GM21528 (cell line): ENCODE data around the gene AACS.

ENCODE experiments used
- ATAC-seq: cut with Tn5 transposase; IDR thresholded peaks from one replicate; pipeline ENCODE4 v1.9.1; 2021; ENCODE audit warnings: mild to moderate bottlenecking, moderate library complexity; ENCODE audit not compliant: unreplicated experiment, low FRiP score

Gene AACS

GRCh38 chr12:125183187-125184067, 118.2 kb downstream of the AACS start:
- ATAC-seq: peak; percentile 67

- no peak for ATAC-seq
Measured at GRCh38 chr12:125184213-125184967, 119.2 kb downstream of the AACS start.

- no peak for ATAC-seq
Measured at GRCh38 chr12:125185311-125185739, 120.1 kb downstream of the AACS start.

GRCh38 chr12:125185740-125186470, 120.7 kb downstream of the AACS start, which contains the start of gene TMEM132B:
Gene TMEM132B (plus strand): TSS chr12:125186386.
- peak; percentile 71 for ATAC-seq

GRCh38 chr12:125186471-125187147, 121.4 kb downstream of the AACS start:
- peak; percentile 17 for ATAC-seq

- no peak for ATAC-seq
Measured at GRCh38 chr12:125187148-125187745, 122.0 kb downstream of the AACS start.

- no peak for ATAC-seq
Measured at GRCh38 chr12:125187780-125188741, 122.8 kb downstream of the AACS start.

- ATAC-seq: no peak
Measured at GRCh38 chr12:125189015-125189414, 123.8 kb downstream of the AACS start.

- ATAC-seq: no peak
Measured at GRCh38 chr12:125189502-125189901, 124.3 kb downstream of the AACS start.

GRCh38 chr12:125191361-125192087, 126.3 kb downstream of the AACS start:
- ATAC-seq: no peak

GRCh38 chr12:125192690-125193221, 127.5 kb downstream of the AACS start:
- no peak for ATAC-seq
